ENCODE data around the gene VWA3A. TPM values are rescaled to one million over a fixed set of nuclear protein-coding genes. Genes with fewer than 3 reads are reported as not detected.
A peak's percentile ranks its signal among the peaks of the same experiment; 100 is the strongest.

The VWA3A gene
- total RNA-seq, 1 donor: 0.36 TPM

GRCh38 chr16:22063888-22064467 lies 28.4 kb upstream of the VWA3A start:
- H3K27me3 ChIP-seq (ENCODE audit: insufficient read depth, low read length): no peaks in the 10 kb centered on the region
- H3K79me2 ChIP-seq (ENCODE audit: insufficient read depth, low read length): peaks cover 17% of the 10 kb centered on the region
- no peaks in the 10 kb centered on the region for H3K9me3 ChIP-seq (ENCODE audit: low read depth, low read length)
- H3K27ac ChIP-seq (ENCODE audit: low read depth, low read length): no peak overlapping the region
- peaks cover 4% of the 10 kb centered on the region for H4K20me1 ChIP-seq (ENCODE audit: insufficient read depth, low read length)
- no peak overlapping the region for H2AFZ ChIP-seq (ENCODE audit: low read length)
- H3K4me2 ChIP-seq (ENCODE audit: insufficient read depth, low read length): no peak overlapping the region
- no peaks in the 10 kb centered on the region for H3K36me3 ChIP-seq (ENCODE audit: insufficient read depth, low read length)
- TF ChIP-seq, protein P1, sequence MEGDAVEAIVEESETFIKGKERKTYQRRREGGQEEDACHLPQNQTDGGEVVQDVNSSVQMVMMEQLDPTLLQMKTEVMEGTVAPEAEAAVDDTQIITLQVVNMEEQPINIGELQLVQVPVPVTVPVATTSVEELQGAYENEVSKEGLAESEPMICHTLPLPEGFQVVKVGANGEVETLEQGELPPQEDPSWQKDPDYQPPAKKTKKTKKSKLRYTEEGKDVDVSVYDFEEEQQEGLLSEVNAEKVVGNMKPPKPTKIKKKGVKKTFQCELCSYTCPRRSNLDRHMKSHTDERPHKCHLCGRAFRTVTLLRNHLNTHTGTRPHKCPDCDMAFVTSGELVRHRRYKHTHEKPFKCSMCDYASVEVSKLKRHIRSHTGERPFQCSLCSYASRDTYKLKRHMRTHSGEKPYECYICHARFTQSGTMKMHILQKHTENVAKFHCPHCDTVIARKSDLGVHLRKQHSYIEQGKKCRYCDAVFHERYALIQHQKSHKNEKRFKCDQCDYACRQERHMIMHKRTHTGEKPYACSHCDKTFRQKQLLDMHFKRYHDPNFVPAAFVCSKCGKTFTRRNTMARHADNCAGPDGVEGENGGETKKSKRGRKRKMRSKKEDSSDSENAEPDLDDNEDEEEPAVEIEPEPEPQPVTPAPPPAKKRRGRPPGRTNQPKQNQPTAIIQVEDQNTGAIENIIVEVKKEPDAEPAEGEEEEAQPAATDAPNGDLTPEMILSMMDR (IDR thresholded peaks at IDR 0.05; ENCODE audit: extremely low read depth, low read depth, low read length): no peak
- no peaks in the 10 kb centered on the region for H3K4me1 ChIP-seq (ENCODE audit: insufficient read depth, low read length)
- no peak for DNase-seq (ENCODE audit: insufficient read length, low spot score, missing footprints)
- no peak overlapping the region for H3K4me3 ChIP-seq (ENCODE audit: insufficient read depth, low read length)

DNA sequence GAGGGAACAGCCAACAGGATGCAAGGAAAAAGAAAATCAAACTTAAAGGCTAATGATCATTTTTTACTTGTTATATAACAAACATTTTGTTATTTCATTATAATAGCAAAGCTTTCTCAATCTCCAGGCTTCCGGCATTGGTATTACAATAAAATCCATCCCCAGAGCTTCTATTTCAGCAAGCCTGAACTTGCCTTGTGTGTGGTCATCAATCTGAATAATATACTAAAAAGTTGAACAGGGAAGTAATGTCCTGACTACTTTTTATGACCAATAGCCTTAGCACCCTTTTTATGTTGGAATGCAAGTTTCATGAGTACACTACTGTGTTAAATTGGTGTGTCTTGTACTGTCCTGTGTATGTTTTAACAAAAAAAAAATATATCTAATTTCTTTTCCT lies 27.1 kb upstream of the VWA3A start:
- TF ChIP-seq, protein P1 (IDR thresholded peaks at IDR 0.05; ENCODE audit: extremely low read depth, low read depth, low read length): no peak
- no peak overlapping the region for H3K4me3 ChIP-seq (ENCODE audit: insufficient read depth, low read length)
- H3K27ac ChIP-seq (ENCODE audit: low read depth, low read length): no peak overlapping the region
- H3K79me2 ChIP-seq (ENCODE audit: insufficient read depth, low read length): peaks cover 20% of the 10 kb centered on the region
- no peaks in the 10 kb centered on the region for H3K9me3 ChIP-seq (ENCODE audit: low read depth, low read length)
- peaks cover 3% of the 10 kb centered on the region for H3K4me1 ChIP-seq (ENCODE audit: insufficient read depth, low read length)
- H3K4me2 ChIP-seq (ENCODE audit: insufficient read depth, low read length): no peak overlapping the region
- H4K20me1 ChIP-seq (ENCODE audit: insufficient read depth, low read length): peaks cover 7% of the 10 kb centered on the region
- H3K27me3 ChIP-seq (ENCODE audit: insufficient read depth, low read length): no peaks in the 10 kb centered on the region
- DNase-seq (ENCODE audit: insufficient read length, low spot score, missing footprints): no peak
- H2AFZ ChIP-seq (ENCODE audit: low read length): no peak overlapping the region
- no peaks in the 10 kb centered on the region for H3K36me3 ChIP-seq (ENCODE audit: insufficient read depth, low read length)

DNA sequence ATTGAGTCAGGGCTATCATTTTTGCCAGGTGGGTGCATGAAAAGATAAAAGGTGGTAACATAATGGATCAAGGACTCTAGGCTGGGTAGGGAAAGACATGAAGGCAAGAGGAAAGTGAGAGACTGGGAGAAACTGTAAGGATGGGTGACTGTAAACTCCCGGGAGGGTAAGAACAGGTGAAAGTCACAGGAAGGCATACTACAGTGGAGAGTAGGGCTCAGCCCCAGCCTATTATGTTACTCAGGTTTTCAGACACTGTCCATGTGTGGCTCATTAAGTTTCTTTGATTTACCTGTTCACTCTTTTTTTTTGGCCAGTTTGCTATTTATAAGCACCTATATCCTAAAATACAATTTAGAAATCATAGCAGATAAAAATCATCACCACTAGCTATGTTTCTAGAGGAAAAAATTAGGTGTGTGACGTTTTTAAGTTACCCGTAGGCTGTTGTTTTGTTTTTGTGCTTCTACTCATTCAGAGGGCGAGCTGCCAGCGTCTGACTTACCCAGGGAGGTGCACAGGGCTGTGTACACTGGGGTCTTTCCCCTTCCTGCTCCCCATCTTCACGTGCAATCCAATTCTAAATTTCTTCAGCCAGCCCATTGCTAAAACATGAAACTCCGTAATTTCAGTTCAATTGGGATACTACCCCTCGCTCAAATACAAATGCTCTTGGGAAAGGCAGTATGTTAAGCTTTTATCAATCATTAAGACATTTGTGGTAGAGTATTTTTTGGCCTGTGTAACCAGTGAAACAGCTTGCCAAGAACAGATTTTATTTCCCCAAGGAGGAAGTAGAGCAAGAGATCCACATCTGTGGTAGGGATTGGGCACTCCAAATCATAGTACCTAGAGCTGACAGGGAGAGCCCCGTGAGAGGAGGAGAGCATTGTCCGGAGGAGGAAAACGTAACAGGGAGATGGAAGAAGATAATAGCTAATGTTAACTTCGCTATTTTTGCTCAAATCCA lies 21.7 kb upstream of the VWA3A start:
- Histone ChIP-seq H3K4me3 (ENCODE audit: insufficient read depth, low read length) (no peak overlapping the region), H2AFZ (ENCODE audit: low read length) (no peak overlapping the region), H3K27me3 (ENCODE audit: insufficient read depth, low read length) (no peaks in the 10 kb centered on the region), H3K4me1 (ENCODE audit: insufficient read depth, low read length) (peaks cover 16% of the 10 kb centered on the region), H3K27ac (ENCODE audit: low read depth, low read length) (no peak overlapping the region), H3K9me3 (ENCODE audit: low read depth, low read length) (no peaks in the 10 kb centered on the region), H4K20me1 (ENCODE audit: insufficient read depth, low read length) (peaks cover 17% of the 10 kb centered on the region), H3K4me2 (ENCODE audit: insufficient read depth, low read length) (peak overlapping the region; percentile 27), H3K79me2 (ENCODE audit: insufficient read depth, low read length) (peaks cover 28% of the 10 kb centered on the region), H3K36me3 (ENCODE audit: insufficient read depth, low read length) (no peaks in the 10 kb centered on the region)
- TF ChIP-seq, protein P1 (IDR thresholded peaks at IDR 0.05; ENCODE audit: extremely low read depth, low read depth, low read length): no peak
- DNase-seq (ENCODE audit: insufficient read length, low spot score, missing footprints): peak; percentile 41

GRCh38 chr16:22071331-22071910 lies 20.9 kb upstream of the VWA3A start:
- peaks cover 28% of the 10 kb centered on the region for H3K79me2 ChIP-seq (ENCODE audit: insufficient read depth, low read length)
- peaks cover 16% of the 10 kb centered on the region for H3K4me1 ChIP-seq (ENCODE audit: insufficient read depth, low read length)
- H3K27me3 ChIP-seq (ENCODE audit: insufficient read depth, low read length): no peaks in the 10 kb centered on the region
- no peak overlapping the region for H3K27ac ChIP-seq (ENCODE audit: low read depth, low read length)
- no peaks in the 10 kb centered on the region for H3K36me3 ChIP-seq (ENCODE audit: insufficient read depth, low read length)
- peaks cover 17% of the 10 kb centered on the region for H4K20me1 ChIP-seq (ENCODE audit: insufficient read depth, low read length)
- DNase-seq (ENCODE audit: insufficient read length, low spot score, missing footprints): no peak
- H2AFZ ChIP-seq (ENCODE audit: low read length): no peak overlapping the region
- H3K9me3 ChIP-seq (ENCODE audit: low read depth, low read length): no peaks in the 10 kb centered on the region
- TF ChIP-seq, protein P1 (IDR thresholded peaks at IDR 0.05; ENCODE audit: extremely low read depth, low read depth, low read length): no peak
- H3K4me3 ChIP-seq (ENCODE audit: insufficient read depth, low read length): no peak overlapping the region
- H3K4me2 ChIP-seq (ENCODE audit: insufficient read depth, low read length): peak overlapping the region; percentile 27

All from osteoblast (primary cell).